GM12878 (cell line): Measurements from ENCODE around the gene TYROBP. TPM values are rescaled to one million over a fixed set of nuclear protein-coding genes. Genes with fewer than 3 reads are reported as not detected.

Experiments used
- ATAC-seq: fragments of 200-7000 bp; cut with Tn5 transposase; 3 replicates; pipeline ENCODE4 v1.9.1; 2020; ENCODE audit warnings: mild to moderate bottlenecking, moderate library complexity
- BruUV-seq: library from RNA; stranded (reverse); fragments of 400-500 nt; replicated peaks from 2 replicates; lab custom pipeline; 2021; lab: Mats Ljungman, UMichigan
- CTCF ChIA-PET: fragments of 300-600 bp; sonication (Branson Sonifier 250); formaldehyde crosslinking; extraction: SDS; loops from one replicate; lab custom pipeline; 2021; ENCODE audit warnings: inconsistent platforms; lab: Yijun Ruan, JAX
- POLR2A ChIA-PET: fragments of 350-600 bp; formaldehyde crosslinking; extraction: SDS; loops from one replicate; lab custom pipeline; 2021; ENCODE audit warnings: inconsistent platforms; lab: Charles Lee
- RAD21 ChIA-PET: fragments of 300-600 bp; sonication (Branson Sonifier 250); formaldehyde crosslinking; loops from one replicate; lab custom pipeline; 2023; ENCODE audit warnings: antibody characterized with exemption; ENCODE audit not compliant: unreplicated experiment; lab: Charles Lee
- SMC1A ChIA-PET: fragments of 300-600 bp; sonication (Branson Sonifier 250); formaldehyde crosslinking; loops from one replicate; lab custom pipeline; 2023; ENCODE audit not compliant: unreplicated experiment, uncharacterized antibody; lab: Charles Lee
- DNase-seq: peaks from one replicate; pipeline ENCODE4 v3.0.0-alpha.2; 2011; ENCODE audit warnings: low read depth, low spot score
- FAIRE-seq: peaks from 3 replicates; lab custom pipeline; 2011; peaks lifted over from hg19 to GRCh38; lab: Jason Lieb, UNC
- H2AFZ ChIP-seq: 2 replicates; pipeline ENCODE4 v1.6.0; 2011; ENCODE audit warnings: low read depth, low read length, control low read depth; ENCODE audit not compliant: control insufficient read depth
- H3K27ac ChIP-seq: 2 replicates; pipeline ENCODE4 v1.5.1; 2011; ENCODE audit warnings: control low read depth; ENCODE audit not compliant: control insufficient read depth, insufficient read depth
- H3K27me3 ChIP-seq, 2 experiments: replicated peaks in 1 of 2; 2 replicates each; pipeline versions ENCODE4 v1.6.0 to v1.6.1; 2011; ENCODE audit warnings: low read length in 1 of 2; ENCODE audit not compliant: control insufficient read depth in 2 of 2, insufficient read depth in 2 of 2
- H3K36me3 ChIP-seq, 2 experiments: 2 replicates each; pipeline ENCODE4 v1.5.1; 2011; ENCODE audit warnings: low read length in 1 of 2; ENCODE audit not compliant: control insufficient read depth in 2 of 2, insufficient read depth in 2 of 2
- H3K4me1 ChIP-seq: 2 replicates; pipeline ENCODE4 v1.6.1; 2011; ENCODE audit warnings: mild to moderate bottlenecking, low read length, moderate library complexity, mixed read lengths; ENCODE audit not compliant: control insufficient read depth, insufficient read depth
- H3K4me2 ChIP-seq: 2 replicates; pipeline ENCODE4 v1.6.0; 2011; ENCODE audit warnings: control low read depth; ENCODE audit not compliant: control insufficient read depth, insufficient read depth
- H3K4me3 ChIP-seq: fragments of 200-600 bp; sonication (generic); 2 replicates; pipeline ENCODE4 v1.5.1; 2016
- H3K79me2 ChIP-seq: 2 replicates; pipeline ENCODE4 v1.6.0; 2011; ENCODE audit warnings: low read length; ENCODE audit not compliant: control insufficient read depth, insufficient read depth
- H3K9ac ChIP-seq: 2 replicates; pipeline ENCODE4 v1.8.0; 2011; ENCODE audit warnings: low read length, control low read depth, mixed read lengths; ENCODE audit not compliant: control insufficient read depth, insufficient read depth
- H3K9me3 ChIP-seq: replicated peaks from 3 replicates; pipeline ENCODE4 v1.5.1; 2011; ENCODE audit warnings: mild to moderate bottlenecking, low read length; ENCODE audit not compliant: control insufficient read depth, insufficient read depth
- H4K20me1 ChIP-seq: 2 replicates; pipeline ENCODE4 v1.6.0; 2011; ENCODE audit not compliant: control insufficient read depth, insufficient read depth
- BACH1 ChIP-seq: fragments of 450-650 bp; IDR thresholded peaks from 2 replicates; pipeline ENCODE4 v1.6.1; 2017; ENCODE audit warnings: mild to moderate bottlenecking, borderline replicate concordance
- BCL3 ChIP-seq: IDR thresholded peaks from 2 replicates; pipeline ENCODE4 v1.6.1; 2011; ENCODE audit warnings: borderline replicate concordance, low read depth, mild to moderate bottlenecking, moderate library complexity, low read length; ENCODE audit not compliant: insufficient read depth, poor library complexity, severe bottlenecking
- CBX5 ChIP-seq: sonication (generic); IDR thresholded peaks from 2 replicates; pipeline ENCODE4 v1.6.1; 2016; ENCODE audit warnings: low read depth, moderate library complexity, mild to moderate bottlenecking, inconsistent platforms
- HDAC2 ChIP-seq: fragments of 200-600 bp; sonication (generic); IDR thresholded peaks from 2 replicates; pipeline ENCODE4 v1.6.1; 2017
- IKZF1 ChIP-seq: fragments of 450-650 bp; conservative IDR thresholded peaks from 2 replicates; pipeline ENCODE4 v1.6.1; 2017; ENCODE audit warnings: antibody characterized with exemption, mild to moderate bottlenecking
- LARP7 ChIP-seq: fragments of 450-650 bp; IDR thresholded peaks from 2 replicates; pipeline ENCODE4 v1.6.1; 2017; ENCODE audit warnings: mild to moderate bottlenecking
- SPI1 ChIP-seq: IDR thresholded peaks from 2 replicates; pipeline ENCODE4 v1.6.1; 2011; ENCODE audit warnings: low read depth, mild to moderate bottlenecking, low read length, moderate library complexity, borderline replicate concordance; ENCODE audit not compliant: insufficient read depth
- ZNF622 ChIP-seq: fragments of 450-650 bp; IDR thresholded peaks from 2 replicates; pipeline ENCODE4 v1.6.1; 2017; ENCODE audit warnings: mild to moderate bottlenecking, inconsistent platforms
- WGBS: methylation state at CpG from one replicate; pipeline ENCODE4 v1.1.6; 2016; ENCODE audit warnings: low lambda C conversion rate; ENCODE audit not compliant: insufficient replicate concordance, insufficient coverage; ENCODE audit errors: missing lambda C conversion rate; 5-methylcytosine and 5-hydroxymethylcytosine counted together
- in situ Hi-C: fragments of 300-500 bp; cut with MboI; formaldehyde crosslinking; loops from 9 replicates; pipeline ENCODE4 v1.14.3; 2018; ENCODE audit warnings: mixed read lengths
- intact Hi-C: fragments of 100-400 bp; cut with micrococcal nuclease; formaldehyde crosslinking; loops from one replicate; pipeline ENCODE4 v1.14.2; 2022; ENCODE audit not compliant: unreplicated experiment
- polyA plus RNA-seq, 11 experiments: library from polyadenylated mRNA; depleted of rRNA in 4 of 11; unstranded in 6 of 11; stranded (reverse) in 5 of 11; fragments of >200 nt; fragmentation: Nextera tagmentation in 4 of 11; fragmentation: Illumina TruSeq in 1 of 11; extraction: Ambion mirVana in 4 of 11; extraction: Trizol in 1 of 11; gene quantifications; 1 replicate in 1 of 11; 2 replicates in 10 of 11; pipeline versions ENCODE4 v1.2.1 to v1.2.3, GENCODE V29; 2011 to 2016; ENCODE audit warnings: inconsistent platforms in 2 of 11, missing spikeins in 2 of 11, low read depth in 1 of 11
- total RNA-seq, 4 experiments: library from RNA; depleted of rRNA in 3 of 4; stranded (reverse); fragments of >200 nt in 3 of 4; fragmentation: Illumina TruSeq in 1 of 4; extraction: Trizol in 1 of 4; gene quantifications; 2 replicates each; pipeline versions ENCODE4 v1.2.1 to v1.2.3, GENCODE V29; 2013 to 2021

The TYROBP gene
- total and polyA plus RNA-seq, 10 of the 15 experiments (the other 5 are each of a cell fraction or from before 2014, with no cell fraction given): 0.33 to 2.4 (median 0.58) TPM; not detected in 2

GRCh38 chr19:35868823-35869326 lies 39.2 kb downstream of the TYROBP start:
- Histone ChIP-seq H3K79me2 (no peaks in the 10 kb centered on the region), H3K27ac (no peak overlapping the region), H3K9ac (no peak overlapping the region), H3K4me2 (peak overlapping the region; percentile 45; the same call in 1 of the 2 replicates), H2AFZ (no peak overlapping the region), H3K9me3 (no peaks in the 10 kb centered on the region), H4K20me1 (no peaks in the 10 kb centered on the region), H3K27me3 (peaks cover 2 to 4% of the 10 kb centered on the region in 2 experiments; a peak in 1 of 4 replicates), H3K4me1 (peaks cover 13% of the 10 kb centered on the region), H3K36me3 (no peaks in the 10 kb centered on the region), H3K4me3 (peak overlapping the region; percentile 51; the same call in 1 of the 2 replicates)
- intact Hi-C loops: no loop called here
- ChIA-PET POLR2A (interaction anchor here (0.6 kb wide), 1 partner anchor 107 kb away, joined by 6 read pairs; no protein-coding TSS in a partner anchor), SMC1A (no interaction called here), RAD21 (interaction anchor here (1.0 to 1.5 kb wide), 2 partner anchors 16 to 62 kb away, joined by 3 to 6 read pairs; partner anchors contain the start of gene NPHS1), CTCF (no interaction called here)
- WGBS: 6% methylated on average over 7 of the region's 15 CpGs
- DNase-seq (no peak), ATAC-seq (no peak), FAIRE-seq (no peak)
- in situ Hi-C loops: no loop called here
- no TSS peak for BruUV-seq
- no peak for TF ChIP-seq HDAC2
- TF ChIP-seq BCL3: no peak
- no peak for TF ChIP-seq LARP7
- no peak for TF ChIP-seq SPI1
- TF ChIP-seq IKZF1: no peak
- TF ChIP-seq ZNF622: no peak
- no peak for TF ChIP-seq BACH1
- TF ChIP-seq CBX5: no peak
